ENCODE data around the gene CNTRL.
"Not testable (repeated sequence)": the region's sequence is repeated elsewhere in the genome, so short reads cannot be mapped to it uniquely, and the experiment has no call there.

The CNTRL gene

DNA sequence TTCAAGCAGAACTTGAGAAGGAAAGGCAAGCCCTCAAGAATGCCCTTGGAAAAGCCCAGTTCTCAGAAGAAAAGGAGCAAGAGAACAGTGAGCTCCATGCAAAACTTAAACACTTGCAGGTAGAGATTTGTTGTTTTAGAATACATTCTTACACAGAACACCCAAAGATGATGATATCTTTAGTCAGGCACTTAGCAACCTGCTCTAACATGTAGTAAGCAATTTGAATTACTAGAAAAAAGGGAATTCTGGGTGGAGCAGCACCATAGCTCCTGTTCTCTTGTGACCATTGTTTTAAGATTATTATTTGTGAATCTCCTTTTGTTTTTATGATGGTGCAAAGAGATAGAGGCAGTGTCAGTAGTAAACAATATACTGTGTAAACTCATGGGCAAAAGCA, 63.8 kb downstream of the CNTRL start:
- no peak for DNase-seq

DNA sequence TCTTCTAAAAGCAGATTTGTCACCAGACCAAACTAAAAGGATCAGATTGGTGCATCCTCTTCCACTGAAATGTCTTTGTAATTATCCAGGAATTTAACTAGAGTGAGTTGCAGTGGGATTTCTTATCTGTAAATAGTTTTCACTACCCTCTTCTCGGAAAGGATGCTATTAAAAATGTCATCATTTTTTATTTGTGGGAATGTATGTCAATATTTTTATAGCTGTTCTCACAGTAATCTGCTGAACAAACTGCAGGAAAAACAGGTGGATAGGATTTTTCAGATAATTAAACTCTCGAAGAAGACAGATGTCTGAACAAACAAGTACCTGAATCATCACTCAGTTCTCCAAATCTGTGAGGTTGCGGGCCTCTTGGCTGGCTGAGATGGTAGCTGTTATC, 64.2 kb downstream of the CNTRL start:
- DNase-seq: no peak

DNA sequence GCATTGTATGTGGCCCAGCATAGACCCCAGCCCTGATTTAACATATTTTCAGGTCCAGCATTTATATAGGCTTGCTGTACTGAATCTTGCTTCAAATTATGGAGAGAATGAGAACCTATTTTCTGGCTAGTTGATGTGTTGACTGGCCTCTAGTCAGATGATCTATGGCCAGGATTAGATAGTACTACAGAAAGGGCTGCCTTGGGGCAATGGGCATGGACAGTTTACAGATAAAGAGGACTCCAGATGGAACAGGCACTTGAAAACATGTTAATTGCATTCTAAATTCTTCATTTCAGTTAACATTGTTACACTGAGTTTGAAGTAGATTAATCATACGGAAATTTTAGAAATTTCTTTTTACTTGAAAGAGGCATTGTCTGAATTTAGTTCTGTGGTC, 65.4 kb downstream of the CNTRL start:
- DNase-seq: no peak

DNA sequence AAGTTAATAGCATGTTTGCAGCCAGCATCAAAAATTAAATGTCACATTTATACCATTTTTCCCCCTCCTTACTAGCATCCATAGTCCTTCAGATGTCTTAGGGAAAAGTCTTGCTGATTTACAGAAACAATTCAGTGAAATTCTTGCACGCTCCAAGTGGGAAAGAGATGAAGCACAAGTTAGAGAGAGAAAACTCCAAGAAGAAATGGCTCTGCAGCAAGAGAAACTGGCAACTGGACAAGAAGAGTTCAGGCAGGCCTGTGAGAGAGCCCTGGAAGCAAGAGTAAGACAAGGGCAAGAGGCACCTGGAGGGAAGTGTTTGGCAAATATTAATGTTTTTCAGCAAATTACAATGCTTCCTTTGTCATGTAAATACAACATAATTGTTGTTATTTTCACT, 66.6 kb downstream of the CNTRL start:
- DNase-seq: no peak

DNA sequence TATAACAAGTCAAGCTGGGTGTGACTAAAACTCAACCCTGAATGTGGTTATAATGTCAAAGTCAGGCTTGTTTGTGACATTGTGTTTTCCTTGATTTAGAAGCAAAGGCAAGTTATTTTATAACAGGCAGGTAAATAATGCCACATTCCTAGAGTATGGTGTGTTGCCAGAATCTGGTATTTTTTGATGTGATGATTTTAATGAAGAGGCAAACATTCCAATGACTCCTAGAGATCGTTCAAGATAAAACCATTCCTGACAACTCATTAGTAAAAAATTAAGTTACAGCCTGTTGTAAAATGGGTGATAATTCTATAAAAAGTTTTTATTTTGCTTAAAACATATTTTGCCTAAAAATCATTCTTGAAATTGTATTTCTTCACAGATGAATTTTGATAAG, 67.0 kb downstream of the CNTRL start:
- DNase-seq: no peak

DNA sequence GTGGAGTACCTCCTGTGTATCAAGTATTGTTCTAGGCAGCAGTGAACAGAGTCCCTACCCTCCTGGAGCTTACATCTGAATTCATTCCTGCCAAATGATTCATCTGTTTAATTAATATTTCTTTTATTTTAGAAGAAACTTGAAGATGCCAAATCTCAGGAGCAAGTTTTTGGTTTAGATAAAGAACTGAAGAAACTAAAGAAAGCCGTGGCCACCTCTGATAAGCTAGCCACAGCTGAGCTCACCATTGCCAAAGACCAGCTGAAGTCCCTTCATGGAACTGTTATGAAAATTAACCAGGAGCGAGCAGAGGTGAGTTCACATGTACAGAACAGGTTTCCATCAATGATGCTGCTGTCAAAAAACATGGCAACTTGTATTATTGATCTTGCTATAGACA, 69.0 kb downstream of the CNTRL start:
- peak; percentile 55 for DNase-seq

DNA sequence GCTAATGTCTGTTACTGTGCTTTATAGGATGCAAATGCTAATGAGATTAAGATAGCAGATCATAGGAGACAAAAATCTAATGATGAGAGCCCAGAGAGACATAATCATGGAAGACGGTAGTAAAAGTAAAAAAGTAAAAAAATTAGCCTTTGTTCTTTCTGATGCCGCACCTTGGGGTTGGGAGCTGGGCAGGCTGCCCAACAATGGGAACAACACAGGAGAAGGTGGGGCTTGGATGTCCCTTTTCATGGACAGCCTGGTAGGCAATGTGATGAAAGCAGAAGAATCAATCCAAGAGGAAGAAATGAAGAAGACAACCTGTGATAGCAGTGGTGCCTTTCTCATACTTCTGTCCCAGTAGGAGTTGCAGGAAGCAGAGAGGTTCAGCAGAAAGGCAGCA, 69.7 kb downstream of the CNTRL start:
- DNase-seq: no peak

DNA sequence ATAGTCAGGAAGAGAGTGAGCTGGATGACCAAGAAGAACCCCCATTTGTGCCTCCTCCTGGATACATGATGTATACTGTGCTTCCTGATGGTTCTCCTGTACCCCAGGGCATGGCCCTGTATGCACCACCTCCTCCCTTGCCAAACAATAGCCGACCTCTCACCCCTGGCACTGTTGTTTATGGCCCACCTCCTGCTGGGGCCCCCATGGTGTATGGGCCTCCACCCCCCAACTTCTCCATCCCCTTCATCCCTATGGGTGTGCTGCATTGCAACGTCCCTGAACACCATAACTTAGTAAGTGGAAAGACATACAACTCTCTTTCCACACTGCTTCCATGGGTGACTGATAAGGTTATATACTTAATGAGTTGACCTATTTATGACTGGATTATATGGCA, 75.4 kb downstream of the CNTRL start:
- no peak for DNase-seq

DNA sequence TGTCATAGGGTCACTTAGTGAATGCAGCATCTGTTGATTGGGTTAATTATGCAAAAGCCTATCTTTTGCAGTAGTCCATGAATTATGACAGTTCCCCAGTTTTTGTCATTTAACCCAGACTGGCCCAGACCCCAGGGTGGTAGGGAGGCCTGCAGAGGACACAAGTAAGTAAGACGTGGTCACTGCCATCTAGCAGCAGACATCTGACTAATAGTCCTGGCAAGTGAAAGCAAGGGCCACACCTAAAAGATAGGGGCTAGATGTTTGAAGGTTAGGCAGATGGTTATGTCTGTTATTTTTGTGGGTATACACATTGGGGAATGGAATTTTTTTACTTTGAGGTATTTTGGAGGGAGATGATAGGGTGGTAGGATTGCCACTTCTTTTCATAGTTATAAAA, 78.9 kb downstream of the CNTRL start:
- DNase-seq: peak; percentile 84

DNA sequence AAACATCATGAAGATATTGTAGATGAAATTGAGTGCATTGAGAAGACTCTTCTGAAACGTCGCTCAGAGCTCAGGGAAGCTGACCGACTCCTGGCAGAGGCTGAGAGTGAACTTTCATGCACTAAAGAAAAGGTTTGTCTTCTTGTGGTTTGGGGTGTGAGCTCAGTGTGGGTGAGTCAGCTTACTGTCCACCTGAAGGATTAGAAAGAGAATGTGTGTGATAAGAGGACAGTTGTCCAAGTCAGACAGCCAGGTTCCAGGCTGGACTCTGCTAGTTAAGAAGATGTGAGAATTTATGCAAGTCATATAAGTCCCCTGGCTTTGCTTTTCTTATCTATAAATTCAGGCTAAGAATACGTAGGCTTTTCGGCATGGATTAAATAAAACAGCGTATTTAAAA, 80.0 kb downstream of the CNTRL start:
- peak; percentile 77 for DNase-seq

DNA sequence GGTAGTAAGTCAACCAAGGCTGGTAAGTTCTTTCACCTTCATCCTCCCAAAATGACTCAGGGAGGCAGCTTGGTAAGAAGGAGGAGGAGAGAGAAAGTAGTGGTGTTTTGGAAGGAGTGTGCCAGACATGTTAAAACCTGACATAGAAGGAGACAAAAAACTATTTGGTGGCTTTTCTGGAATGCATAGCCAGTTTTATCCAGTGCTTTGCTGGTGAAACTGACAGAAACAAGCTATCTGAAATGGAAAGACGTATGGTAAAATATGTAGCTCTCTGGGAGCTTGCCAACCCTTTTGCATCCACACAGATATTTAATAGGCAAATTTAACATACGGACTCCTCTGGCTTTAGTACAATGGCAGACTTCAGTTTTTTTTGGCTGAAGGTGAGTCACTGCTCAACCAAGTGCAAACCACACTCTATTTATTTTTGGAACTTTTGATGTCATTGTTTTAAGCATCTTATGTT, 81.5 kb downstream of the CNTRL start:
- DNase-seq: peak; percentile 25

DNA sequence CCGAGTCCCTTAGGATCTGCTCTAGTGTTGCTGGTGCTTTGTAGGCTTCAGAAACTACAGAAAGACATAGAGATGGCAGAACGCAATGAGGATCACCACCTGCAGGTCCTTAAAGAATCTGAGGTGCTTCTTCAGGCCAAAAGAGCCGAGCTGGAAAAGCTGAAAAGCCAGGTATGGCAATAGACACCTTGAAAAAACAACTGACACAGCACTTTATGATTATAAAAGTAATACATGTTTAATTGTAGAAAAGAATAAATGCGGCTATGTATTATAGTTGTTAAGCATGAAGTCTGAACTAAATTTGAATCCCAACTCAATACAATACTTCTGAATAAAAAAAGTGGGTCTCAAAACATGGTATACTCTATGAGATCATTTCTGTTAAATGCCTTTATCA, 83.2 kb downstream of the CNTRL start:
- DNase-seq: no peak

DNA sequence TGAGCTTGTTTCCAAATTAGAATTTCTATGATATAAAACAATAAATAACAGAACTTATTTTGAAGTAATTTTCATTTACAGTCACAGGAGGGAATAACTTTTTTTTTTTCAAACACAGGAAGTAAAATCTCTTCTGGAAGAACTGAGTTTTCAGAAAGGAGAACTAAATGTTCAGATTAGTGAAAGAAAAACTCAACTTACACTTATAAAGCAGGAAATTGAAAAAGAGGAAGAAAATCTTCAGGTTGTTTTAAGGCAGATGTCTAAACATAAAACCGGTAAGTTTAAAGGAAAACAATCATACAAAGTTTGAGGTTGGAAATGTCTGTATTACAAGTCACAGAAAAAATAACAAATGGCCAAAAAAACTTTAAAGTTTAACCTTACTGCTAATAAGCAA, 85.3 kb downstream of the CNTRL start:
- peak; percentile 47 for DNase-seq

DNA sequence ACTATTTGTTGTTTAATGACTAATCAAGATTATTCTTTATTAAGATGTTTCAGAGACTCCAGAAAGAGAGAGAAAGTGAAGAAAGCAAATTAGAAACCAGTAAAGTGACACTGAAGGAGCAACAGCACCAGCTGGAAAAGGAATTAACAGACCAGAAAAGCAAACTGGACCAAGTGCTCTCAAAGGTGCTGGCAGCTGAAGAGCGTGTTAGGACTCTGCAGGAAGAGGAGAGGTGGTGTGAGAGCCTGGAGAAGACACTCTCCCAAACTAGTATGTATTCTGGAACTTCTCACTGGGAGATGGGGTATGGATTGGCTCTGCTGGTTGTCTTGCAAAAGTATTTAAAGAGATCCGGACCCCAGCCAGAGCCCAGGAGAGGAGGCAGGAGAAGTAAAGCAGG, 93.3 kb downstream of the CNTRL start:
- no peak for DNase-seq

DNA sequence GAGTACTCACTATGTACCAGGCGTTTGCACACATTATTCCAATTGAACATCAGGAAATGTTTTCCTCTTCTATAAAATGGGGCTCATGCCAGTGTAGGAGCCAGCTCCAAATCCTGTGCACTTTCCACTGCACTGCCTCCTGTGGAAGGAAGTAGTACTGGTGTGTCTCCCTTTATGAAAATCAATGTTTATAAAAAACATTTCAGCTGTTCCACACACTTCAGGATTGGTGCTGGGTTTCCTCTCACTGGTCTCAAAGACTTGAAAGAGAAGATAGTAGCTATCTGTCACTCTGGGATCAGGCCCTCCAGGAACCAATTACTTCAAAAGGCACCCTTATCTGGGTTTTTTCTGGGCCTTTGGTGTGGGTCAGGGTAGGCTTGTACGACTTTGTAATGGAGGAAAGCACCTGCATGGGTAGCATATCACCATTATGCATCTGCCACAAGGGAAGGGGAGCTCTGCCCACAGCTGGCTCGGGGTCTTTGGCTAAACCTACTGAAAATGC, 94.4 kb downstream of the CNTRL start:
- DNase-seq: peak; percentile 50

DNA sequence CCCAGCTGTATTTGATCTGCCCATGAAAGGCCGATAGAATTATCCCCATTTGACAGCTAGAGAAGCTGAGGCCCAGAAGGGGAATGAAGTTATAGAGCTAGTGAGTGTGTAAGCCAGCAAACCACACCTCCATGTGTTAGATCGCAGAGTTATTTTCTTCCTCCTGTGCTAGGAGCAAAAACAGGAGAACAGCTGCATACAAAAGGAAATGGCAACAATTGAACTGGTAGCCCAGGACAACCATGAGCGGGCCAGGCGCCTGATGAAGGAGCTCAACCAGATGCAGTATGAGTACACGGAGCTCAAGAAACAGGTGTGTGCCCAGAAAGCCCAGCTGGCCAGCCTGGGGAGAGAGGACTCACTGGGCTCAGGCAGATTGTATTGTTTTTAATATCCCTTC, 96.5 kb downstream of the CNTRL start:
- no peak for DNase-seq

DNA sequence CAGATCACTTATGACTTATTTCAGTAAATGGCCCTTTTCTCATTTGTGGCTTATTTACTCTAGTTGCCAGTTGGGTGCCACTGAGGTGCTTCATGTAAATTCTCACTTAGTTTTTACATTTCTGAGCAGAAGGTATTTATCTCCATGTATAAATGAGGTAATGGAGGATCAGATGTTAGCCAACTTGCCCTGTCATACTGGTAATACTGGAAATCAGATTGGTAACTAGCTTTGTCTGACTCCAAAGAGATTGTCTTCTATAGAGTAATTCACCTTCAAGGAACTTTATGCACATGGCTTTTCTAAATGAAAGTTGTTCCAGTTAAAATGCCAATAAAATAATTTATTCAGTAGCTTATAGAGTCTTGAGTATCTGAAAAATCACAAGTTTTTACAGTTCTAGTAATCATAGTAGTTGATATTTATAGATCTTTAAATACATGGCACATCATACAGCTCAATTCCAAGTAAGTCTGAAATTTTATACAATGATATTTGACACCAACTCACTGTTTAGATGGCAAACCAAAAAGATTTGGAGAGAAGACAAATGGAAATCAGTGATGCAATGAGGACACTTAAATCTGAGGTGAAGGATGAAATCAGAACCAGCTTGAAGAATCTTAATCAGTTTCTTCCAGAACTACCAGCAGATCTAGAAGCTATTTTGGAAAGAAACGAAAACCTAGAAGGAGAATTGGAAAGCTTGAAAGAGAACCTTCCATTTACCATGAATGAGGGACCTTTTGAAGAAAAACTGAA, 98.2 kb downstream of the CNTRL start:
- no peak for DNase-seq

DNA sequence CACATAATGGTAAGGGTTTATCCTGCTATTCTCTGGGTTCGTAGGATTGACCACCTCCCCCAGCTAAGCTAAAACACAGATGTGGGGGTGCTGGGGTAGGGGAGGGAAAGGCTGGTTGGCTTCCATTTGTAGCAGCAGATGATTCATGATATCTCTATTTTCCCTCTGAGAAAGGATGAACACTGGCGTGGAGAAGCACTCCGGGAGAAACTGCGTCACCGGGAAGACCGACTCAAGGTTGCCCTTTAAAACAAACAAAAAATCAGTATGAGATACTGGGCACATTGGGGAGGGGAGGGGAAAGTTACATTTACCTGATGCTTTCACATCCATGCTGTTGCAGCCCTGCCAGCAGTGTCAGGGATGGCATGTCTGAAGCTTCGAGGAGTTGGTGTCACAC, 98.7 kb downstream of the CNTRL start:
- DNase-seq: no peak

DNA sequence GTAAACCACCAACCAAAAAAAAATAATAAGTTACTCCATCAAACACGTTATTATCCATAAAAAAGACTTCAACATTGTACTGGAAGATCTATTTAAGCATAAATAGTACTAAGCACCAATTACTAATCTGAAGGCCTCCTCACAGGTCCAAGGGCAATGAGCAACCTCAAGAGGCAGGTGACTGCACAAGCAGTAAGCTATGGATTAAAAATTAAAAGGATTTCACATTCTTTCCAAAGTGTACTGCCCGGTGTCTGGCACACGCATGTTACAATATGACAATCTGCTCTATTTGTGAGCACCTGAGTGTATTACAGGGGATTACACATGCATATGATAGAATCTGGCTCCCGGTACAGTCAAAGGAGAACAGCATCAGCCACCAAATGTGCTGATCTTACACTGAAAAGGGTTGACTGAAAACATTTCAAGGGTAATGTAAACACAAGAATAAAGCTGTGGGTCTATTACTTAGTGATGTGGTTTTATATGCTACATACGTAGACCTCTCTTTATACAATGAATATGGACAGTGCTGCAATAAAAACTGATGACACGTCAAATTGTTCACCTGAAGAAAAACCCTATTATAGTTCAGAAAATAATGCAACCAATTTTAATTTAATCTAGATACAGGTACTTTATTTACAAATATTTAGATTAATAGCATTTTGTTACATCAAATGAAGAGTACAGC, 104.1 kb downstream of the CNTRL start:
- DNase-seq: no peak

DNA sequence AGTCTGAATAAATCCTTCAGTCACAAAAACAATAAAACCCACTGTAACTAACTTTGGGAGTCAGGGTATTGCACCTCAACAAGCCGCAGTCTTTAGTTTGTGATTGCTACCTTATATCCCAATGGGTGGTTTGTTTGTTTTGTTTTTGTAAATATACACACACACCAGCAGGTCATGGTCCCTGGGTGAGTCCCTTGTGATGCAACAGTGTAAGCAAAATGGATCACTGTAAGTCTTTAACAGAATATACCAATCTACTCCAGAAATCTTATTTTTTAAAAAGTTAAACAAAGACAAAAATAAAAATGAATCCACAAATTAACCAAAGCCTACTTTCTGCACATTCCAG, 104.6 kb downstream of the CNTRL start:
- not testable (repeated sequence) for DNase-seq

DNA sequence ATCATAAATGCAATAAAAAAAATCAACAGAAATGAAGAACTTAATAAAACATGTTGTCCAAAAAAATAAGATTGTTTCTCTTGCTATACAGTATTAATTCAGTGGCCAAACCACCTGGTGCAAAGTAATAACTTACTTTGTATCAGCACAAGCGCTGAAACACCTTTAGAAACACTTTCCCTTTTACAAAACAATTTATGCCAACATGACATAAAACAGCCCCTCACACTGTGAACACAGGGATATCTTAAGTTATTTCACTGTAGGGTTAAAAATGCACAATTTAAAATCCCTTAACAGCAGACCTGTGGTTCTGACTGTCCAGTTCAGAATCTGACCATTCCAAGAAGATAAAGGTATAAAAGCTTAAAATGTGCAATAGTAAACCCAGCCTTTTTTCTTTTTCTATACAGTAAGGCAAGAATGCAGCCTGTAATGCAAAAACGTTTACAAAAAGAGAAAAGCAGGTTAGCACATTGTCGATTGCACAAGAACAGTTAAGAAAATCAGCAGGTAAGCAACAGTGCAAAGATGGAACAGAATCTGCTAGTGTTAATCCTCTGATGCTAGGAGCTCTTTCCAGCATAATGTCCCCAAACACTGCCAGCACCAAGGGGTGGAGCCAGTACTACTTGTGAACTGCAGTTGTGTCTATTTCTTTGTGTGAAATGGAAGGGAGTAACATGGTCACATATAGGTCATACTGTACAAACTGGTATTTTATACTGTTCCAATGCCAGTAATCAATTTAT, 105.4 kb downstream of the CNTRL start:
- no peak for DNase-seq

DNA sequence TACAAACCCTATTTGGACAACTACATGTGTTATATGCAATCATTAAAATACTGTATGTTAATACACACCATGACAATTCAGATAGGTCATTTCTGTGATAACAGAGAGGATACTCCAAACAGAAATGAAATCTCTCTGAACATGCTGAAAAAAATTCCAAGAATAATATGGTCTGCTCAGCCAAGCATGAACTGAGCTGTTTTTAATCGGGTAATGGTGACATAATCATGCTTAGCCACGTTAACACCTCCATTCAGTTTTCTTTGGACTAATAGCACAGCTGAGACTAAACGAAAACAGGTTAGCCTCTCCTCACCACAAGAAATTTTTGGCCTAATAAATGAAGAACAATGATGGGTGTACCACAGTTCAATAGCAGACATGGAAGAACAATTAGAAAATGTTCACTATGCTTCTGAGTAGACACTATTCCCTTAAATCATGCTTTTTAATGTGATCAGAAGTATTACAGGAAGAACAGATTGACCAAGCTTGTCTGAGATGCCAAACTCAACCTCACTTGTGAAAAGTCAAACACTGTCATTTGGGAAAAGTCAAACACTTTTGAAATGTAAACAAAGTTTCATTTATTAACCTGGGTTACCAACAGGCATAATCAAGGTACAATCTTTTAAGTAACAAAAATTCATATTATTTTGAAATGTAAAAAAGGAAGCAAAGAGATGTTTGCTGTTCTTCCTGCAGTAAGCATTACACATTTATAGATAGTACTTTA, 107.5 kb downstream of the CNTRL start:
- DNase-seq: no peak

DNA sequence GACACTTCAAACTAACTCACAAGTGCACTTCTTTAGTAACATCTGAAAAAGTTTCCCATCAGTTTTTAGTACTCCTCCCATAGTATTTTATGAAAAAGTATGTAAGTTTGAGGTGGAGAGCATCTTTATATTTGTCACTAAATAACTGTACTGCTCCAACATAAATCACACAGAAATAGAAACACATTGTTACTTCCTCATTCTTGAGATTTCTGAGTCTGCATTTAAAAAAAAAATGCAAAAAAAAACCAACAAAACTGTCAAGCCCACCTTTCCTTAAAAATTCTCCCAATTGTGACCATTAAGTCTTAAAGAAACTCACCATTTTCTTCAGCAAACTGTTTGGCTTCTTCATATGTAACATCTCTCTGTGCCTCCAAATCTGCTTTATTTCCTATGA, 108.2 kb downstream of the CNTRL start:
- DNase-seq: no peak

Data from hematopoietic multipotent progenitor cell treated with erythropoietin and hydrocortisone succinate and interleukin-3 and kit ligand, for 6 days (in vitro differentiated cells).